Central memory CD8-positive, alpha-beta T cell (primary cell): ENCODE results near the gene FHOD1.

Experiments used
- ATAC-seq: fragments of 150-1000 bp; cut with Tn5 transposase; replicated peaks from 2 replicates; pipeline ENCODE4 v1.10.0; 2022; ENCODE audit warnings: mild to moderate bottlenecking, moderate FRiP score, moderate number of reproducible peaks; ENCODE audit not compliant: poor library complexity, severe bottlenecking; ENCODE audit errors: extremely low read depth
- DNase-seq, 2 donors: peaks; one replicate each; pipeline ENCODE4 v3.0.0; 2021; ENCODE audit warnings: low spot score in 2 of 2
- H3K27ac Mint-ChIP-seq: one replicate; pipeline ENCODE4 v1.8.0; 2022; ENCODE audit warnings: low read depth, mild to moderate bottlenecking, moderate library complexity, mixed read lengths
- H3K27me3 Mint-ChIP-seq: one replicate; pipeline ENCODE4 v1.8.0; 2022; ENCODE audit warnings: mixed read lengths
- H3K36me3 Mint-ChIP-seq: one replicate; pipeline ENCODE4 v1.8.0; 2022; ENCODE audit warnings: mild to moderate bottlenecking, moderate library complexity, mixed read lengths; ENCODE audit not compliant: insufficient read depth
- H3K4me1 Mint-ChIP-seq: one replicate; pipeline ENCODE4 v1.8.0; 2022; ENCODE audit warnings: mixed read lengths
- H3K4me3 Mint-ChIP-seq: one replicate; pipeline ENCODE4 v1.8.0; 2022; ENCODE audit warnings: mild to moderate bottlenecking, moderate library complexity, mixed read lengths
- H3K9me3 Mint-ChIP-seq: one replicate; pipeline ENCODE4 v1.8.0; 2022; ENCODE audit warnings: mixed read lengths

Gene FHOD1

DNA sequence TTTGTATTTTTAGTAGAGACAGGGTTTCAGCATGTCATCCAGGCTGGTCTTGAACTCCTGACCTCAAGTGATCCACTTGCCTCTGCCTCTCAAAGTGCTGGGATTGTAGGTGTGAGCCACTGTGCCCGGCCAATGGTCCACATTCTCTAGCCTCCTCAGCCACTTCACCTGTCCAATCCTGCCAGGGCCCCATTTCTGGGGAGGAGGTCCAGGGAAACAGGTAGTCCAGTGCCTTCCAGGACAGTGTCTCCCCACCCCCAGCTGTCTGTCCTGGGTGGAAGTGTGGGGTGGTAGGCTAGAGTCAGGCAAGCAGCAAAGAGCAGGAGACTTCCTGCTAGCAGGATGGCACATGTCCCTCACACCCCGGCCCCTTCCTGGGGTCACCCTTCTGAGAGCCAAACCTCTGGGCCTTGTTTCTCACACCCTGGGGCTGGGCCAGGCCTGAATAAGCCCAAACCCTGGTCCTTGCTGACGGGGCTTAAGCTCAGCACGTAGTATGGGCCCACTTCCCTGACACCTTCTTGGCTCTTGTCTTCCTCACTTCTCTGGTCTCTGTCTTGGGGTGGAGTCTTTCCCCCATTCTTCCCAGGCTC, 5.0 kb downstream of the FHOD1 start:
- Mint-ChIP-seq H3K4me1 (peaks cover 29% of the 10 kb centered on the region), H3K4me3 (no peak overlapping the region), H3K9me3 (no peaks in the 10 kb centered on the region), H3K27ac (peak overlapping the region; percentile 78), H3K36me3 (peaks cover 6% of the 10 kb centered on the region), H3K27me3 (no peaks in the 10 kb centered on the region)
- no peak for ATAC-seq
- no peak for DNase-seq

DNA sequence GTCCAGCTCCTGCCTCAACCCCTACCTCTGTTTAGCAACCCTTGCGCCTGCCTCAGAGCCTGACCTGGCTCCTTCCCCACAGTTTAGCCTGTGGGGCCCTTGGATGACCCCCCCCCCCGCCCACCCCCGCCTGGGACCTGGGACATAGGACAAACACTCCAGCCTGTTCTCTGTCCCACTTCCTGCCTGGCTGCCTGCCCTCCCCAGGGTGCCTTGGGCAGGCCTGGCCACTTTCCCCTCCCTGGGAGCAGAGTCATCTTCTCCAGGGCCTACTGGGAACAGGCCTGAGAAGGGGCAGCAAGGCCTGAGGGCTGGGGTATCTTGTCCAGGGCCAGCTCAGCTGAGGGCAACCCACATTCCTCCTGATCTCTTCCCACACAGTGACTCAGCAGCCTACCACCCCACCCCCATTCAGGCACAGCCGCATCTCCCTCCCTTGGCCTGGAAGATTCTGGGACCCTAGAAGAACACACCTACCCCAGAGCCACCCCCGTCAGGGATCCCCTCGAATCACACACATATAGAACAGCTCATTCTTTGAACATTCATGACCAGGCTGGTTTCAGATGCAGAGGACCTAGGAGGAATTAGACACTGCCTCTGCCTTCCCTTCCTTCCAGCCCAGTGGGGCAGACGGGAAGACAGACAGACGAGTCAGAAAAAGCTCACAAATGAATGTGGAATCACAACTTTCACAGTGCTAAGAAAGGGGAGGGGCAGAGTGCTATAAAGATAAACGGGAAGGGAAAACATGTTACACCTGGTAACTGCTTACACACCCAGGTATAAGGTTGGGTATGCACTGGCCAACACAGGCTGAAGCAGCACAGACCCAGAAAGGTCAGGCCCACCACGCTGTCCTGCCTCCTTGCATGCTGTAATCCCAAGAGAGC, 6.0 kb downstream of the FHOD1 start:
- H3K27me3 Mint-ChIP-seq = no peaks in the 10 kb centered on the region
- DNase-seq (no peak), ATAC-seq (no peak)
- no peak overlapping the region for H3K4me3 Mint-ChIP-seq
- no peak overlapping the region for H3K27ac Mint-ChIP-seq
- H3K4me1 Mint-ChIP-seq = peaks cover 31% of the 10 kb centered on the region
- H3K9me3 Mint-ChIP-seq = no peaks in the 10 kb centered on the region
- peaks cover 8% of the 10 kb centered on the region for H3K36me3 Mint-ChIP-seq

DNA sequence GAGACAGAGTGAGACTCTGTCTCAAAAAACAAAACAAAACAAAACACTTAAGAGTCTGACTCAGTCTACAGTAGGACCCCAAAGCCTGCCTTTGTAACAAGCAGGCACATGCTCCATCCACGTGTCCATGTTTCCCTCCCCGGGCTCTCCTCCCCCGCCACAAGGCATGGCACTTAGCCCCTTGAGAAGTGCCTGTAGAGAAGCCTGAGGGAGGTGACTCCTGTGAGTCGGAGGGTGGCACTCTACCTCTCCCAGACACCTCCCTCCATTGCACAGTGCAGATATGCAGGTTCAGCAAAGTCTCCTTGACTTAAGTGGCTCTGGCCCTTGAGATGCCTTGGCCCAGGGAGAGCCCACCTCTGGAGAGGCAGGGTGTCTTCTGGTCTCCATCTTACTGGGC, 6.8 kb downstream of the FHOD1 start:
- DNase-seq (no peak), ATAC-seq (no peak)
- peaks cover 8% of the 10 kb centered on the region for H3K36me3 Mint-ChIP-seq
- peaks cover 36% of the 10 kb centered on the region for H3K4me1 Mint-ChIP-seq
- no peaks in the 10 kb centered on the region for H3K27me3 Mint-ChIP-seq
- no peak overlapping the region for H3K4me3 Mint-ChIP-seq
- H3K9me3 Mint-ChIP-seq = no peaks in the 10 kb centered on the region
- no peak overlapping the region for H3K27ac Mint-ChIP-seq

DNA sequence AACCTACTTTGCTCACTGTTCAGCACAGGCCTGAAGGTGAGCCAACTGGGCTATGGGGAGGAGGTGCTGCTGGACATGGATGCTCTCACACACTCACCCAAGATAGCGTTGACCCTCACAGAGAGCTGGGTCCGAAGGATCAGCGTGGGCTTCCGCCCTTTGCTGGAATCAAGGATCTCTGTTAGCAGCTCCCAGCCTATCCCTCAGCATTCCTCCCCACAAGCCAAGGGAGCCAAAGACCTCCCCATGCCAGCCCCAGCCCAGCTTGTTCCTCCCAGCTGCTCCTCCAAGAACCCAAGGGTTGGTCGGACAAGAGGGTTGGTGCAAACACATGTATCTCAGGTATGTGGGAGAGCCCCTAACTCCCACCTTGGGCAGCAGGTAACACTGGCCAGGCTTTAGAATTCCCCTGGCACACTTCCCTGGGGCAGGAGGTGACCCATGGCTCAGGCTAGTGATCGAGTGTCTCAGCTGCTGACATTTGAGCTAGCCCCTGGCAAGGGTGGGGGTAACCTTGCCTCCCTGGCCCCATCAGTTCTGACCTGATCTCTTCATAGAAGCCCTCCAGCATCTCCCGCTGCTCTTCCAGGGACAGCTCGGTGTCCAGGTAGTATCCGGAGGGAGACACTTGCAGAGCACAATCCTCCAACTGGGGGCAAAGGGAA, 8.3 kb downstream of the FHOD1 start:
- no peak overlapping the region for H3K4me3 Mint-ChIP-seq
- ATAC-seq (no peak), DNase-seq (no peak)
- H3K4me1 Mint-ChIP-seq = peaks cover 20% of the 10 kb centered on the region
- no peak overlapping the region for H3K27ac Mint-ChIP-seq
- peaks cover 14% of the 10 kb centered on the region for H3K36me3 Mint-ChIP-seq
- H3K27me3 Mint-ChIP-seq = no peaks in the 10 kb centered on the region
- H3K9me3 Mint-ChIP-seq = no peaks in the 10 kb centered on the region

DNA sequence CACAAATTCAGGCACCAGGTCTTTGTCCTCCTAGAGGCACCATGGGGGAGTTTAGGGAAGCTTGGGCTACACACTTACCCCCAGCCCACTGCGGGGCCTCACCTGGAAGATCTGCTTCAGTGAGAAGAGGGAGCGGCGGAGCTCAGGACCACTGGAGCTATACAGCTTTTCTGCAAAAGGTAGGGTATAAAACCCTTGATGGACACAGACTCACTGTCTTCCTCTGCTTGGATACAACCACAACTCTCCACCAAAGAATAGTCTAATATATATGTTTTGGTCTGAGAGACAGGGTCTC, 9.1 kb downstream of the FHOD1 start:
- peaks cover 17% of the 10 kb centered on the region for H3K36me3 Mint-ChIP-seq
- DNase-seq (no peak), ATAC-seq (no peak)
- no peak overlapping the region for H3K27ac Mint-ChIP-seq
- peaks cover 18% of the 10 kb centered on the region for H3K4me1 Mint-ChIP-seq
- no peaks in the 10 kb centered on the region for H3K27me3 Mint-ChIP-seq
- H3K4me3 Mint-ChIP-seq = no peak overlapping the region
- H3K9me3 Mint-ChIP-seq = no peaks in the 10 kb centered on the region

DNA sequence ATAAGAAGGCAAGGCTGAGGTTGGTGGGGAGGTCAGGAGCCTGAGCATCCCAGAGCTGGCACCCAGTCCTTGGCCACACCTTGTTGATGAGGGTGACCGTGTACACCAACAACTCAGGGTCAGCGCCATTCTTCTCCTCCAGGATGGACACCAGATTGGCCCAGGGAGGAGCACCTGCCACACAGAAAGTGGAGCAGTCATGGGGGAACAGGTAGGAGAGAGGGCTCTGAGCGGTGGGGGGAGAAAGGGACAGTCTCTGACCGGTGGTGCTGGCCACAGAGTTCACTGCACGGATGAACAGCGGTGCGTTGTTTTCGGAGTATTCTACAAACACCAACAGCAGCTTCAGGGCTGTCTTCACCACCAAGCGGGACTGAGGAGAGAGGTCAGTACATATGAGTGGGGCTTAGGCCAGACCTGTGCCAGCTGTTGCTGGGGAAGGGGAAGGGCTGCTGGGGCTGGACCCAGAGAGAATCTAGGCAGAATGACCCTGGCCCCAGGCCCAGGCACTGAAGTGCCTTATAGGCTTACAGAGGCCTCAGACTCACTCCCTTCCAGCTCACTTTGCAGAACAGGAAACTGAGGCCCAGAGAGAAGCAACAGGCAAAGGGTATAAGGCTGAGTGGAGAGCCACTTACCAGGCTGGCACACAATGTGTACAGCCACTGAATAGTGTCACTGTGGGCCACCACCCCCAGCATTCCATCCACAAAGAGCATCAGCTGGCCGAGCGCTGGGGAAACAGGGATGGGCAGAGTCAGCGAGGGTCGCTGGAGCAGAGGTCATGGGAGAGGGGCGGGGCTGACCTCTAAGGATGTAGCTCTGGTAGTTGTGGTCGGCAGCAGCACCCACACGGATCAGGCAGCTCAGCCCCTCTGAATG, 9.6 kb downstream of the FHOD1 start:
- no peaks in the 10 kb centered on the region for H3K27me3 Mint-ChIP-seq
- no peak for DNase-seq
- H3K4me3 Mint-ChIP-seq = no peak overlapping the region
- H3K9me3 Mint-ChIP-seq = no peaks in the 10 kb centered on the region
- H3K36me3 Mint-ChIP-seq = peaks cover 17% of the 10 kb centered on the region
- H3K4me1 Mint-ChIP-seq = peaks cover 16% of the 10 kb centered on the region
- ATAC-seq = no peak
- peak overlapping the region; percentile 69 for H3K27ac Mint-ChIP-seq

DNA sequence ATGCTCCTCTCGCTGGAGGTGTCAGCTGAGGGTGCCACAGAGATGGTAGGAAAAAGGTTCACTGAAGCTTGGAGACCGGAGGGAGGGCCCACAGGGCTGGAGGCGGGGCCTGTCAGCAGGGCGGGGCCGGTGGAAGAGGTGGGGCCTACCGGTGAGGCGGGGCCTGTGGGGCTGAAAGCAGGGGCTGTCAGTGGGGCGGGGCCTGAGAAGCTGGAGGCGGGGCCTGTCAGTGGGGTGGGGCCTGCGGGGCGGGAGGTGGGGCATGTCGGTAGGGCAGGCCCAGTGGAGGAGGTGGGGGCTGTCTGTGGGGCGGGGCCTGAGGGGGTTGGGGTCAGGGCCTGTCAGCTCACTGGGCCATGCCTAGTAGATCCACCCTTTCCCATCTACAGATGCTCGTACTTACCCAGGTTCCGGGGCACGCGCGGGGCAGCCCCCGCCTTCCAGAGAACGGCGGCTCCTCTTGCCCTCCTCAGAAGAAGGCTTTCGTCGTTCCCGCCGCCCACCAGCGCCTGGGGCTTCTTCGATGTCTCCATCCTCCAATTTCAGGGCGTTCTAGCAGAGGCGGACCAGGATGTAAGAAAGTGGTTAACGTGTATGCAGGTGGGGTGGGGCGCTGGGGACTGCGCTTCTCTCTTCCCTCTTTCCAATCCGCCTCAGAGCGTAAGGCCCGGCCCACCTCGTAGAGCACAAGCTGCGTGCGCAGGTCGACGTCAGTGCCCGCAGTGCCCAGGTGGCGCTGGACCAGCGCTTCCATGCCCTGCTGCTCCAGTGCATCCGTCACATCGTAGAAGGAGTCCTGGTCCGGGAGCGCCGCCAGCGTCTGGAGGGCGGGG, 10.5 kb downstream of the FHOD1 start:
- Mint-ChIP-seq H3K27ac (peak overlapping the region; percentile 90), H3K4me3 (peak overlapping the region; percentile 37), H3K36me3 (peaks cover 17% of the 10 kb centered on the region), H3K27me3 (no peaks in the 10 kb centered on the region), H3K4me1 (peaks cover 12% of the 10 kb centered on the region), H3K9me3 (no peaks in the 10 kb centered on the region)
- ATAC-seq (peak; percentile 70), DNase-seq (peak; percentile 61 to 62)

DNA sequence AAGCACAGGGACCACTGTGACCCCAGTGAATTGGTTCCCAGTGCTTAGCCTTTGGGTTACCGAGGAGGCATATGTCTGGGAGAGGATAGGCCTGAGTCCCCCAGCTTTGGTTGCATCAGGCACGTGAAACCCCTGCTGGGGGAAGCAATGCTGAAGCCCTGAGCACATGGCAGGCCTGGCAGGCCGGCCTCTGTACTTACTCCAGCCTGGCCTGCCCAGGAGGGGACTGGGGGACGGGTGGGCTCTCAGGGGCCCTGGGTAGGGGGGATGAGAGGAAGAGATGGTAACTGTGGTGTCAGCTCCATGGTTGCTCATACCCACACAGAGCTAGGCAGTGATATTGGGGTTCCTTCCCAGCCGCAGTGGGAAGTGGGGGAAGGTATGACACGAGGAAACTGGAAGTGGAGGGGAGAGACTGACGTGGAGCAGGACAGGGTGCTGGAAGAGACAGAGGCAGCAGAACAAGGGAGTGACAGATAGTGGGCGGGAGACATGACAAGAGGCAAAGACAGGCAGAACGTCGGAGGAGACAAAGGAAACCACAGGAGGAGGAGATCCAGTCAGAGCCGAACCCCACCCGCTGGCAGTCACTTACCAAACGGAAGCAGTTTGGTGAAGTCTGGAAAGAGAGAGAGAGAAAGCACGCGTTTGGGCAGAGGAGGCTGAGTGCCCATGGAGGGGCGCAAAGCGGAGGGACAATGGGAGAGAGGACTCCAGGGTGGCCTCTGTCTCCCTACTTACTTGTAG, 11.3 kb downstream of the FHOD1 start:
- Mint-ChIP-seq H3K27ac (peak overlapping the region; percentile 90), H3K36me3 (peaks cover 17% of the 10 kb centered on the region), H3K4me1 (peaks cover 7% of the 10 kb centered on the region), H3K4me3 (peak overlapping the region; percentile 37), H3K9me3 (no peaks in the 10 kb centered on the region), H3K27me3 (no peaks in the 10 kb centered on the region)
- DNase-seq (peak in 1 of 2 donors; percentile 23), ATAC-seq (peak; percentile 59)

DNA sequence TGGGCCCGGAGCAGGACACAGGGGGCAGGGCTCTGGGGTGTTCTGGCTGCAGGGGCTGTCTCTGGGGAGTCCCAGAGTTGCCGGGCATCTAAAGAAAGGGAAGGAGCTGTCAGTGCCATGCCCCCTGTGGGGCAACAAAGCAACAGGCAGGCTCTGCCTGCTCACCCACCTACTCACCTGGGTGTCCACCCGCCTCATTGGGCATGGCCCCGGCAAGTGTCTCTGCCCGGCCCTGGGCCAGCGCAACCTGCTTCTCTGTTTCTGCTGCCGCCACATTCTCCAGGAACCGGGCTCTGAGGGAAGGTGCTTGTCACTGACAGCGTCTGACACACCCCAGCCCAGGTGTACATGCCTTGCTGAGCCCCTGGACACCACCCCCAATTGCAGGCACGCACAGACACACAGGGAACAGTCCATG, 13.1 kb downstream of the FHOD1 start:
- ATAC-seq = no peak
- Mint-ChIP-seq H3K9me3 (no peaks in the 10 kb centered on the region), H3K36me3 (peaks cover 19% of the 10 kb centered on the region), H3K27ac (no peak overlapping the region), H3K4me1 (peaks cover 7% of the 10 kb centered on the region), H3K4me3 (no peak overlapping the region), H3K27me3 (no peaks in the 10 kb centered on the region)
- DNase-seq = no peak

DNA sequence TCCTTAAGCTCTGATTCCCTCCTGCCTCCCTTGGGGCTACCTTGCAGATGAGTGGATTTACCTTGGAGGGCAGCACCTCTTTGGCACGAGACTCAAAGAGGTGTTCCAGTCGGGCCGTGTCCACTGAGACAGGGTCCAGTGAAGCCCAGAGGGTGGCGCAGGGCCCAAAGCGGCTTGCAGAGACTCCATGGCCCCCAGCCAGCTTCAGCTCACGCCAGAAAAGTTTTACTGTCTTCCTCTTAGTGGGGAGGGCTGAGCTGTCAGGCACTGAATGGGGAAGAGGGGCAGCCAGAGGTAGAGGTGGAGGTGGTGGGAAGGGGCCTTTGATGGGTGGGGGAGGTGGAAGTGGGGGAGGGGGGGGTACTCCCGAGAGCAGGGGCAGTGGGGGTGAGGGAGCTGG, 13.7 kb downstream of the FHOD1 start:
- peaks cover 7% of the 10 kb centered on the region for H3K4me1 Mint-ChIP-seq
- H3K27ac Mint-ChIP-seq = no peak overlapping the region
- DNase-seq (no peak), ATAC-seq (no peak)
- no peak overlapping the region for H3K4me3 Mint-ChIP-seq
- H3K27me3 Mint-ChIP-seq = no peaks in the 10 kb centered on the region
- peaks cover 19% of the 10 kb centered on the region for H3K36me3 Mint-ChIP-seq
- H3K9me3 Mint-ChIP-seq = no peaks in the 10 kb centered on the region
